ENCODE data around the gene BARX1. TPM values are rescaled to one million over a fixed set of nuclear protein-coding genes. Genes with fewer than 3 reads are reported as not detected.

Gene BARX1
- total RNA-seq, 1 donor from 2014 or later, result 0.77 TPM

DNA sequence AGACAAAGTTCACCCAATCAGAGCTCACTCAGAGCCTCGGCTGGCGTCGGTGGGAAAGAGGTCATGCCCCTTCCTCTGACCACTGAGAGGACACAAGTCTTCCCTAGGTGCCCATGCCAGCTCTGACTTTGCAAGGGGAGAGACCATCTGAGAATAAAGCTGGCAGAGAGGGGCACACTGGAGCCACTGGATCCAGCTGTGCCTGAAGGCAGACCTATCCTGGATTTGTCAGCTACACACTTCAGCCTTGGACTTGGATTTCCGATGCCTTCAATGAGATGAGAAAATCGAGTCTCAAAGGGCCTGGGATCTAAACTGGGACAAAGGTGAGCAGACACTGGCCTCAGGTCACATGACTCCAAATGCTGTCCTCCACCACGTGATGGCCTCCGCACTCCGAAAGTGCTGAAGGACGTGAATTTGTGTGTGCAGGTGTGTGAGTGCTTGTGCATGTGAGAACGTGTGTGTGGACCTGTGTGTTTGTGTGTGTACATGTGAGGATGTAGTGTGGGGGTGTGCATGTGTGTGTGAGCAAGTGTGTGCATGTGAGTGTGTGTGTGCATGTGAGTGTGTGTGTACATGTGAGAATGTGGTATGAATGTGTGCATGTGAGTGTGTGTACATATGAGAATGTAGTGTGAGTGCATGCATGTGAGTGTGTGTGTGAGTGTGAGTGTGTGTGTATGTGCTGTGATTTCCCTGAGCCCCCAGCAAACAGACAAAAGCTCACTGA lies 37.9 kb downstream of the BARX1 start:
- Mint-ChIP-seq H3K36me3 (ENCODE audit: low read depth) (no peaks in the 10 kb centered on the region), H3K27ac (ENCODE audit: unreplicated experiment) (no peak overlapping the region), H3K27me3 (ENCODE audit: low read depth) (peaks cover 40% of the 10 kb centered on the region), H3K4me3 (ENCODE audit: unreplicated experiment) (no peak overlapping the region), H3K4me1 (ENCODE audit: low read depth) (no peaks in the 10 kb centered on the region), H3K9me3 (ENCODE audit: low read depth) (no peaks in the 10 kb centered on the region)
- DNase-seq (ENCODE audit: low spot score), result no peak
- TF ChIP-seq, protein P1, sequence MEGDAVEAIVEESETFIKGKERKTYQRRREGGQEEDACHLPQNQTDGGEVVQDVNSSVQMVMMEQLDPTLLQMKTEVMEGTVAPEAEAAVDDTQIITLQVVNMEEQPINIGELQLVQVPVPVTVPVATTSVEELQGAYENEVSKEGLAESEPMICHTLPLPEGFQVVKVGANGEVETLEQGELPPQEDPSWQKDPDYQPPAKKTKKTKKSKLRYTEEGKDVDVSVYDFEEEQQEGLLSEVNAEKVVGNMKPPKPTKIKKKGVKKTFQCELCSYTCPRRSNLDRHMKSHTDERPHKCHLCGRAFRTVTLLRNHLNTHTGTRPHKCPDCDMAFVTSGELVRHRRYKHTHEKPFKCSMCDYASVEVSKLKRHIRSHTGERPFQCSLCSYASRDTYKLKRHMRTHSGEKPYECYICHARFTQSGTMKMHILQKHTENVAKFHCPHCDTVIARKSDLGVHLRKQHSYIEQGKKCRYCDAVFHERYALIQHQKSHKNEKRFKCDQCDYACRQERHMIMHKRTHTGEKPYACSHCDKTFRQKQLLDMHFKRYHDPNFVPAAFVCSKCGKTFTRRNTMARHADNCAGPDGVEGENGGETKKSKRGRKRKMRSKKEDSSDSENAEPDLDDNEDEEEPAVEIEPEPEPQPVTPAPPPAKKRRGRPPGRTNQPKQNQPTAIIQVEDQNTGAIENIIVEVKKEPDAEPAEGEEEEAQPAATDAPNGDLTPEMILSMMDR (IDR thresholded peaks at IDR 0.05), result no peak

DNA sequence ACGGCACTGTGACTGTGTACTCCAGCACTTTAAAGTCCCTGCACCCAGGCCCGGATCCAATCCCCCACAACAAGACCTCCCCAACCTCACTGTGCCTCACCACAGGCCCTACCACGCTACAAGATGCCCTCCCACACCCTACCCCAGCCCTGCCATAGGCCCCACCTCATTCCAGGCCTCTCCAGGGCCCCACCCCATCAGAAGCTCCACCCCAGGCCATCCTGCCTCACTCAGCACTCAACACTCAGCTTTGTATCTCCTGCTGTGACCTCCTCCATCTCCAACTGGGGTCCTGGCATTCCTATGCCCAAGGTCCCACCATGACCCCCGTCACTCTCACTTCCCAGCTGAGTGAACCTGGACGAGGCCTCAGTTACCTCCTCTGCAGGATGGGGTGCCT lies 38.8 kb downstream of the BARX1 start:
- Mint-ChIP-seq H3K9me3 (ENCODE audit: low read depth) (no peaks in the 10 kb centered on the region), H3K4me1 (ENCODE audit: low read depth) (no peaks in the 10 kb centered on the region), H3K27ac (ENCODE audit: unreplicated experiment) (no peak overlapping the region), H3K4me3 (ENCODE audit: unreplicated experiment) (no peak overlapping the region), H3K27me3 (ENCODE audit: low read depth) (peaks cover 38% of the 10 kb centered on the region), H3K36me3 (ENCODE audit: low read depth) (no peaks in the 10 kb centered on the region)
- DNase-seq (ENCODE audit: low spot score), result no peak
- TF ChIP-seq, protein P1 (IDR thresholded peaks at IDR 0.05), result no peak

DNA sequence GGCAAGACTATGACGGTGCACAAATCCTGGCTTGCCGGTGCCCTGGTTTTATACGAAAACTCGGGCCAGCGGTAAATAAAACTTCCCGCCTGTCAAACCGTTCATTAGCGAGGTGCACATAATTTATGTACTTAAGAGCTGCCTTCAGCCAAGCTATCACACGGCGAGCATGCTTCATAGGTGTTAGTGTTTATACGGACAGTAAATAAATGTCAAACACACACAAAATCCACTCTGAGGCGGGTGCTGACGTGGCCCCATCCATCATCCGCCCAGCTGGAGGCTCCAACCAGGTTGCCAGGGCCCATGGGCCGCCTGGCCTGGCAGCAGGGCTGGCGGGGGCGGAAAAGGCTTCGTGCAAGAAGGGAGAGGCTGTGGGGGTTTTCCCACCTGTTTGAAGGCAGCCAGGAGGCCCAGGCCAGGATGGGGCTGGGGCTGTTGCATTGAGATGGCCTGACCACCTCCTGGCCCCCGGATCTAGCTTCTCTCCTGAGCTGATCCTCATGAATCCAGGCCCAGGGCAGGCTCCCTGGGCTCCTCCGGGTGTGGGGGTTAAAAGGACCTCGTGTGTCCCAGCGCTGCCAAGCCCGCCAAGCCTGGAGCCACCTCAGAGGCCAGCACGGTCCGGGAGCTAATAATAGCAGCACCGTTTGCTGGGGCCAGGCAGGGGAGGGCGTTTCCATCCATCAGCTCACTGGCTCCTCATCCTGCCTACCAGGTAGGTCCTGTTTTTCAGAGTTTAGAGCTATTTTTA lies 43.2 kb downstream of the BARX1 start:
- peaks cover 32% of the 10 kb centered on the region for H3K27me3 Mint-ChIP-seq (ENCODE audit: low read depth)
- no peak overlapping the region for H3K27ac Mint-ChIP-seq (ENCODE audit: unreplicated experiment)
- H3K9me3 Mint-ChIP-seq (ENCODE audit: low read depth), result no peaks in the 10 kb centered on the region
- DNase-seq (ENCODE audit: low spot score), result no peak
- no peaks in the 10 kb centered on the region for H3K4me1 Mint-ChIP-seq (ENCODE audit: low read depth)
- no peaks in the 10 kb centered on the region for H3K36me3 Mint-ChIP-seq (ENCODE audit: low read depth)
- no peak overlapping the region for H3K4me3 Mint-ChIP-seq (ENCODE audit: unreplicated experiment)
- TF ChIP-seq, protein P1 (IDR thresholded peaks at IDR 0.05), result no peak

DNA sequence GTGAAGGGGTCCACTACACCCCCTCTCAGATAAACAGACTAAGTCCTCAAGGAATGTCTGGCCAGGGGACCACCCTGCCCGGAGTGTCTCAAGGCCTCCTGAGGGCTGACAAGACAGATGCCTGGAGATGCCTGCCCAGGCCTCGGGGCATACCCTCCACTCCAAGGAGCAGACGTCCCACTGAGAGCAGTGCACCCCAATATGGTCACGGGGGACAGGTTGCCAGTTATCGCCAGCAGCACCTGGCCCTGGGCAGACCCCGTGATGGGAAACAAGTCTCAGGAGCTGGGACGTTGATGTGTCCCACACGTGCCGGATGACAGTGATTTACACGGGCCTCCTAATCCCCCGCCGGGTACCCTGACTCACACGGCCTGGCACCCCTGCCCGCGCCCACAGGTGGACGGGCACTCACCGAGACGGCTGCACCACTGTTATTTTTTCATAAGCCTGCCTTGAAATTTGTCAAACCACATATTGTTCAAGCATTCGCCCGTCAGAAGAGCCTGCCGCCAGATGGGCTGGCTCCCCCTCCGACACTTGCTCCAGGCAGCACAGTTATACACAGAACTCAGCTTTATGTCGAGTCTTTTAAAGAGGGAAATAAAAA lies 43.9 kb downstream of the BARX1 start:
- Mint-ChIP-seq H3K4me1 (ENCODE audit: low read depth) (no peaks in the 10 kb centered on the region), H3K4me3 (ENCODE audit: unreplicated experiment) (no peak overlapping the region), H3K27ac (ENCODE audit: unreplicated experiment) (no peak overlapping the region), H3K9me3 (ENCODE audit: low read depth) (no peaks in the 10 kb centered on the region), H3K27me3 (ENCODE audit: low read depth) (peaks cover 35% of the 10 kb centered on the region), H3K36me3 (ENCODE audit: low read depth) (no peaks in the 10 kb centered on the region)
- DNase-seq (ENCODE audit: low spot score), result no peak
- TF ChIP-seq, protein P1 (IDR thresholded peaks at IDR 0.05), result no peak

DNA sequence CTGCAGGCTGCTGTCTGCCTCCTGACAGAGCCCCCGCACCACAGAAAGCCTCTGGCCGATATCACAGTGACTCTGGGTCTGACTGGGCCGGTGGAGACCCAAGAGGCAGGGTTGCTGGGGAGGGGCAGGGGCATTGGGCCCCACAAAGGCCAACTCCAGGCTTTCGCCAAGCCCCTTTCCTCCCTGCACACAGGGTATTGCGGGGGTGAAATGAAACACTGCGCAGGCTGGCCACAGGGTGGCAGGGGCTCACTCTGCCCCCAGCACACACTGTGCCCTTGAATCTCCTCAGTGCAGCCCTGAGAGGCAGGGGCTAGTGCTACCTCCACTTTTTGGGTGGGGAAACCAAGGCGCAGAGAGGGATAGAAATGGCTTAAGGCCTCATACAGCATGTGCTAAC lies 44.6 kb downstream of the BARX1 start:
- no peak for DNase-seq (ENCODE audit: low spot score)
- peaks cover 33% of the 10 kb centered on the region for H3K27me3 Mint-ChIP-seq (ENCODE audit: low read depth)

More for the DNA sequence above, 44.6 kb downstream of the BARX1 start:
- Mint-ChIP-seq H3K4me1 (ENCODE audit: low read depth) (no peaks in the 10 kb centered on the region), H3K36me3 (ENCODE audit: low read depth) (no peaks in the 10 kb centered on the region), H3K4me3 (ENCODE audit: unreplicated experiment) (no peak overlapping the region), H3K27ac (ENCODE audit: unreplicated experiment) (no peak overlapping the region), H3K9me3 (ENCODE audit: low read depth) (no peaks in the 10 kb centered on the region)
- TF ChIP-seq, protein P1 (IDR thresholded peaks at IDR 0.05), result no peak

Measured in chondrocyte (in vitro differentiated cells).